KMS-11 (cell line): ENCODE measurements around the gene HS6ST3.

Source experiments
- H2AFZ ChIP-seq: fragments of 200-600 bp; sonication (generic); 2 replicates; pipeline ENCODE4 v1.6.1; 2016; ENCODE audit warnings: antibody characterized with exemption, mixed run types, low read depth
- H3K27ac ChIP-seq: fragments of 200-600 bp; sonication (generic); 2 replicates; pipeline ENCODE4 v1.6.1; 2016; ENCODE audit warnings: mild to moderate bottlenecking, mixed run types
- H3K27me3 ChIP-seq: fragments of 200-600 bp; sonication (generic); 2 replicates; pipeline ENCODE4 v1.6.1; 2017; ENCODE audit warnings: mild to moderate bottlenecking, low read depth, mixed run types, moderate library complexity; ENCODE audit not compliant: insufficient read depth
- H3K36me3 ChIP-seq: fragments of 200-600 bp; sonication (generic); 2 replicates; pipeline ENCODE4 v1.6.1; 2017; ENCODE audit warnings: mild to moderate bottlenecking, mixed run types; ENCODE audit not compliant: insufficient read depth
- H3K4me1 ChIP-seq: fragments of 200-600 bp; sonication (generic); 2 replicates; pipeline ENCODE4 v1.6.1; 2016; ENCODE audit warnings: mild to moderate bottlenecking, low read depth, mixed run types; ENCODE audit not compliant: poor library complexity, severe bottlenecking
- H3K4me2 ChIP-seq: fragments of 200-600 bp; sonication (generic); 2 replicates; pipeline ENCODE4 v1.7.0; 2016; ENCODE audit warnings: mild to moderate bottlenecking, mixed run types
- H3K4me3 ChIP-seq: fragments of 200-600 bp; sonication (generic); IDR thresholded peaks from 2 replicates; pipeline ENCODE4 v1.6.1; 2017; ENCODE audit warnings: low read depth, low read length, mixed read lengths; ENCODE audit not compliant: insufficient read depth
- H3K79me2 ChIP-seq: fragments of 200-600 bp; sonication (generic); 2 replicates; pipeline ENCODE4 v1.6.1; 2016; ENCODE audit warnings: low read depth, mixed run types; ENCODE audit not compliant: insufficient read depth
- H3K9ac ChIP-seq: fragments of 200-600 bp; sonication (generic); 2 replicates; pipeline ENCODE4 v1.6.1; 2016; ENCODE audit warnings: mild to moderate bottlenecking, mixed run types
- H4K20me1 ChIP-seq: fragments of 200-600 bp; sonication (generic); 2 replicates; pipeline ENCODE4 v1.6.1; 2016; ENCODE audit warnings: mild to moderate bottlenecking, mixed run types; ENCODE audit not compliant: insufficient read depth
- CTCF ChIP-seq: fragments of 200-600 bp; sonication (generic); conservative IDR thresholded peaks from 2 replicates; pipeline ENCODE4 v1.6.1; 2017; ENCODE audit warnings: low read depth, mild to moderate bottlenecking, antibody characterized with exemption, low read length, moderate library complexity, mixed read lengths

Gene HS6ST3

DNA sequence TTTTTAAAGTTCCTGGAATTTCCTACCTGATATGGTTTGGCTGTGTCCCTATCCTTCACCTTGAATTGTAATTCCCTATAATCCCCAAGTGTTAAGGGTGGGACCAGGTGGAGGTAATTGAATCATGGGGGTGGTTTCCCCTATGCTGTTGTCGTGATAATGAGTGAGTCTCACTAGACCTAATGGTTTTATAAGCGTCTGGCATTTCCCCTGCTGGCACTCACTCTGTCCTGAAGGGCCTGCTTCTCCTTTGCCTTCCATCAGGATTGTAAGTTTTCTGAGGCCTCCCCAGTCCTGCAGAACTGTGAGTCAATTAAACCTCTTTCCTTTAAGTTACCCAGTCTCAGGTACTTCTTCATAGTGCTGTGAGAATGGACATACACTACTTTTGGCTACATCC lies 298.7 kb downstream of the HS6ST3 start:
- Histone ChIP-seq H3K4me1 (no peaks in the 10 kb centered on the region), H3K79me2 (no peaks in the 10 kb centered on the region), H3K9ac (no peak overlapping the region), H4K20me1 (no peaks in the 10 kb centered on the region), H3K27me3 (no peaks in the 10 kb centered on the region), H3K4me2 (no peak overlapping the region), H3K4me3 (no peak overlapping the region), H3K36me3 (no peaks in the 10 kb centered on the region), H2AFZ (no peak overlapping the region), H3K27ac (no peak overlapping the region)
- TF ChIP-seq CTCF, result no peak

GRCh38 chr13:96391606-96392005 lies 301.7 kb downstream of the HS6ST3 start:
- Histone ChIP-seq H3K4me2 (no peak overlapping the region), H3K27me3 (no peaks in the 10 kb centered on the region), H3K27ac (no peak overlapping the region), H3K79me2 (no peaks in the 10 kb centered on the region), H3K9ac (no peak overlapping the region), H3K4me3 (no peak overlapping the region), H3K4me1 (no peaks in the 10 kb centered on the region), H4K20me1 (no peaks in the 10 kb centered on the region), H3K36me3 (no peaks in the 10 kb centered on the region), H2AFZ (no peak overlapping the region)
- TF ChIP-seq CTCF, result no peak

GRCh38 chr13:96397807-96398206 lies 307.9 kb downstream of the HS6ST3 start:
- Histone ChIP-seq H3K4me2 (no peak overlapping the region), H3K4me1 (no peaks in the 10 kb centered on the region), H2AFZ (no peak overlapping the region), H3K27ac (no peak overlapping the region), H3K27me3 (no peaks in the 10 kb centered on the region), H3K9ac (no peak overlapping the region), H3K79me2 (no peaks in the 10 kb centered on the region), H3K4me3 (no peak overlapping the region), H4K20me1 (no peaks in the 10 kb centered on the region), H3K36me3 (no peaks in the 10 kb centered on the region)
- TF ChIP-seq CTCF, result no peak

DNA sequence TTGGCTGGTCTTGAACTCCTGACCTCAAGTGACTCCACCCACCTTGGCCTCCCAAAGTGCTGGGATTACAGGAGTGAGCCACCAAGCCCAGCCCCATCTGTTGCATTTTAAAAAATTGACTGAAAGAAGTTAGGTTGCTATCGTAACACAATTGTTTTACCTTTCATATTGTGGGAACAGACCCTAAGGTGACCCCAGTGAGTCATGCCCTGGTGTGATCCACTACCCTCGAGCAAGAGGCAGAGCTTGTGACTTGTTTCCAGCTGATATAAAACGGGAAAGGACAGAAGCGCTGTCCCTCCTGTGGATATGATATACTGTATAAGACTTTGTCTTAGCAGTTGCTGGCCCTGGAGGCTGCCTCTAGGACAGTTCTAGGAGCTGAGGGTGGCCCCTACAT lies 308.6 kb downstream of the HS6ST3 start:
- Histone ChIP-seq H3K27me3 (no peaks in the 10 kb centered on the region), H3K4me2 (no peak overlapping the region), H3K27ac (no peak overlapping the region), H3K79me2 (no peaks in the 10 kb centered on the region), H3K36me3 (no peaks in the 10 kb centered on the region), H3K9ac (no peak overlapping the region), H3K4me3 (no peak overlapping the region), H2AFZ (no peak overlapping the region), H3K4me1 (no peaks in the 10 kb centered on the region), H4K20me1 (no peaks in the 10 kb centered on the region)
- no peak for TF ChIP-seq CTCF

- TF ChIP-seq CTCF, result no peak
- Histone ChIP-seq H4K20me1 (no peaks in the 10 kb centered on the region), H3K36me3 (no peaks in the 10 kb centered on the region), H3K9ac (no peak overlapping the region), H3K4me3 (no peak overlapping the region), H3K27ac (no peak overlapping the region), H3K4me2 (no peak overlapping the region), H3K4me1 (no peaks in the 10 kb centered on the region), H2AFZ (no peak overlapping the region), H3K27me3 (no peaks in the 10 kb centered on the region), H3K79me2 (no peaks in the 10 kb centered on the region)
These were observed 313.3 kb downstream of the HS6ST3 start for GRCh38 chr13:96403241-96403640.
